Measurements from ENCODE around the gene RNU5B-1. TPM values are rescaled to one million over a fixed set of nuclear protein-coding genes. Genes with fewer than 3 reads are reported as not detected.
A peak's percentile ranks its signal among the peaks of the same experiment; 100 is the strongest.

The RNU5B-1 gene
- total and polyA plus RNA-seq, 12 donors: 18.2 to 51.0 TPM; not detected in 10

- H3K27me3 ChIP-seq: no peaks in the 10 kb centered on the region
- H3K4me1 ChIP-seq: peaks cover 2 to 28% (median 20%) of the 10 kb centered on the region in 9 donors
- H3K4me3 ChIP-seq: peak overlapping the region; percentile 49 to 91 (median 78)
- peak overlapping the region in 9 of 10 donors; percentile 89 to 96 (median 93) for H3K27ac ChIP-seq
- ATAC-seq: no peak
- H3K9me3 ChIP-seq: no peaks in the 10 kb centered on the region
- 72 to 74% methylated on average over 10 of the region's 10 CpGs for WGBS, 2 donors
- DNase-seq: no peak
- H3K36me3 ChIP-seq: peaks cover 0 to 9% (median 0%) of the 10 kb centered on the region in 9 donors
- intact Hi-C loops (cut with DNase I): loop anchor here in 3 of 10 donors (10.0 kb wide), 2 partner anchors 231 to 251 kb away; no protein-coding TSS in a partner anchor
- TF ChIP-seq CTCF (IDR thresholded peaks at IDR 0.05): no peak
These were observed 19.0 kb upstream of the RNU5B-1 start for GRCh38 chr15:65285291-65286068.

- no peaks in the 10 kb centered on the region for H3K9me3 ChIP-seq
- 0 to 1% methylated on average over 49 to 52 of the region's 52 CpGs for WGBS, 2 donors
- H3K4me1 ChIP-seq: peaks cover 2 to 28% (median 20%) of the 10 kb centered on the region in 9 donors
- H3K36me3 ChIP-seq: peaks cover 0 to 9% (median 0%) of the 10 kb centered on the region in 9 donors
- no peaks in the 10 kb centered on the region for H3K27me3 ChIP-seq
- H3K4me3 ChIP-seq: peak overlapping the region; percentile 49 to 91 (median 78)
- ATAC-seq: peak; percentile 49 to 78 (median 60)
- H3K27ac ChIP-seq: peak overlapping the region; percentile 50 to 96 (median 93)
- TF ChIP-seq CTCF (IDR thresholded peaks at IDR 0.05): no peak
- intact Hi-C loops (cut with DNase I): loop anchor here in 3 of 10 donors (10.0 kb wide), 2 partner anchors 231 to 251 kb away; no protein-coding TSS in a partner anchor
- DNase-seq: peak in 1 of 2 donors; percentile 60
These were observed 18.3 kb upstream of the RNU5B-1 start for GRCh38 chr15:65286069-65286703.

GRCh38 chr15:65286704-65287519 is 17.6 kb upstream of the RNU5B-1 start, which contains the start of gene PARP16:
Gene PARP16 (minus strand): TSS chr15:65286883. CDS start chr15:65286426, 457 bp downstream.
- H3K27me3 ChIP-seq: no peaks in the 10 kb centered on the region
- H3K36me3 ChIP-seq: peaks cover 0 to 9% (median 0%) of the 10 kb centered on the region in 9 donors
- peak; percentile 12 to 85 (median 58) for TF ChIP-seq CTCF (IDR thresholded peaks at IDR 0.05)
- WGBS, 2 donors: 3% methylated on average over 47 to 61 of the region's 62 CpGs
- peak; percentile 88 to 92 for DNase-seq
- H3K9me3 ChIP-seq: no peaks in the 10 kb centered on the region
- peak; percentile 95 to 97 (median 96) for ATAC-seq
- intact Hi-C loops (cut with DNase I): loop anchor here in 3 of 10 donors (10.0 kb wide), 2 partner anchors 232 to 252 kb away; no protein-coding TSS in a partner anchor
- H3K4me3 ChIP-seq: peak within 1 kb of the TSS; percentile 49 to 91 (median 78)
- H3K27ac ChIP-seq: peak within 1 kb of the TSS; percentile 50 to 96 (median 93)
- peaks cover 2 to 28% (median 20%) of the 10 kb centered on the region in 9 donors for H3K4me1 ChIP-seq

Measured in heart right ventricle (tissue), 16 donors.